Measurements from ENCODE around the gene ORC1.

DNA sequence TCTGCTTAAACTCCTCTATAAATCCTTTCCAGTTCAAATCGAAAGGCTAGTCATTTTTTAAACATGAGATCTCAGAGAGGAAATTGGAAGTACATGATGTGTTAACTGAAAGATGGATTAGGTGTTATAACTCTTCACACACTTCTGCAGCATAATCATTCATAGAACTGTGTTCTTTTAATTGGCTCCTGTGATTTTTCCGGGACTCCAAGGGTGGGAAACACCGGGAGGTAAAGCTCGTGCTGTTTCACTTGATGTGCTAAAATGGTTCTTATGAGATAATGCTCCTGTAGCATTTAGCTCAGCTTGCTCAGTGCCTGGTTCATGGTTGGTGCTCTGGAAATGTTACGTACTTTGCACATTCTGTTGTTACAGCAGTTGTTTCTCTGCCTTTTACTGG, 78.4 kb downstream of the ORC1 start:
- TF ChIP-seq, protein P1, sequence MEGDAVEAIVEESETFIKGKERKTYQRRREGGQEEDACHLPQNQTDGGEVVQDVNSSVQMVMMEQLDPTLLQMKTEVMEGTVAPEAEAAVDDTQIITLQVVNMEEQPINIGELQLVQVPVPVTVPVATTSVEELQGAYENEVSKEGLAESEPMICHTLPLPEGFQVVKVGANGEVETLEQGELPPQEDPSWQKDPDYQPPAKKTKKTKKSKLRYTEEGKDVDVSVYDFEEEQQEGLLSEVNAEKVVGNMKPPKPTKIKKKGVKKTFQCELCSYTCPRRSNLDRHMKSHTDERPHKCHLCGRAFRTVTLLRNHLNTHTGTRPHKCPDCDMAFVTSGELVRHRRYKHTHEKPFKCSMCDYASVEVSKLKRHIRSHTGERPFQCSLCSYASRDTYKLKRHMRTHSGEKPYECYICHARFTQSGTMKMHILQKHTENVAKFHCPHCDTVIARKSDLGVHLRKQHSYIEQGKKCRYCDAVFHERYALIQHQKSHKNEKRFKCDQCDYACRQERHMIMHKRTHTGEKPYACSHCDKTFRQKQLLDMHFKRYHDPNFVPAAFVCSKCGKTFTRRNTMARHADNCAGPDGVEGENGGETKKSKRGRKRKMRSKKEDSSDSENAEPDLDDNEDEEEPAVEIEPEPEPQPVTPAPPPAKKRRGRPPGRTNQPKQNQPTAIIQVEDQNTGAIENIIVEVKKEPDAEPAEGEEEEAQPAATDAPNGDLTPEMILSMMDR (IDR thresholded peaks at IDR 0.05): no peak
- TF ChIP-seq ZFX (IDR thresholded peaks at IDR 0.05; ENCODE audit: borderline replicate concordance): no peak
